ENCODE measurements around the gene TRIM26.

DNA sequence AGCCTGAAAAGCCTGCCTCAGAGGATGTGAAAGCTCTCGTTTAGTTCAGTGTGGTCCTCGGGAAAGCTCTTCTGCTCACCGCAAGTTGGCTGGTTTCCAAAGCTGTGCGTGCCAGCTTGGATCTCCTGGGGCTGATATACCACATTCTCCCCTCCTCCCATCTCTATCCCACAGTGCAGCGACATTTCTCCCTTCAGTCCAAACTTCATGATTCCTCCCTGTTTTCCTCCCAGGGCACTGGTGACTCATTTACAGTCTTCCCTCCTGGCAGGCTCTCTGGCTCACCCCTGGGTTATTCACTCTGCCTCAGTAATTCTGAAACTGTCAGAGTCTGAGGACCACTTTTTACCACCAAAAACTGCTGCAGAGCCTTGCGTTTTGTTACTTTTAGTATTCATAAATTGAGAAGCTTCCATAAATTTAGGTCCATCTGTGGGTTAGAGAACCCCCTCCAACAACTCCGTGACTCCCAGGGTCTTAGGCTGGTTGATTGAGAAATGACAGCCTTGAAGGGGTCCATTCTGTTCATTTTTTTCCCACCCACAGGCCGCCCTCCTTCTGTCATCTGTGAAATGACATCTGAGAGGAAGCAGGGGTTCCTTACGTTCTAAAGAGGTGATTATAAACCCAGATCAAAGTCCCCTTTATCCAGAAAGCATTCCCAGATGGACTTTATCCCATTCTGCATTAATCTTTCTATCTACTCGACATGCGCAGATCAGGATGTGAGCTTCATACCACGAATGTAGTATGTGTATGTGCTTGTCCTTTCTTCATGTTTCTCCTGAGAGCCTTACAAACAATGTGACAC is 58.3 kb downstream of the TRIM26 start:
- no peak for TF ChIP-seq POLR2A (IDR thresholded peaks at IDR 0.05; ENCODE audit: extremely low read depth, insufficient read length)
- TF ChIP-seq, protein P1, sequence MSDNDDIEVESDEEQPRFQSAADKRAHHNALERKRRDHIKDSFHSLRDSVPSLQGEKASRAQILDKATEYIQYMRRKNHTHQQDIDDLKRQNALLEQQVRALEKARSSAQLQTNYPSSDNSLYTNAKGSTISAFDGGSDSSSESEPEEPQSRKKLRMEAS (IDR thresholded peaks at IDR 0.05; ENCODE audit: low read depth, low read length) = no peak
- TF ChIP-seq, protein P2, sequence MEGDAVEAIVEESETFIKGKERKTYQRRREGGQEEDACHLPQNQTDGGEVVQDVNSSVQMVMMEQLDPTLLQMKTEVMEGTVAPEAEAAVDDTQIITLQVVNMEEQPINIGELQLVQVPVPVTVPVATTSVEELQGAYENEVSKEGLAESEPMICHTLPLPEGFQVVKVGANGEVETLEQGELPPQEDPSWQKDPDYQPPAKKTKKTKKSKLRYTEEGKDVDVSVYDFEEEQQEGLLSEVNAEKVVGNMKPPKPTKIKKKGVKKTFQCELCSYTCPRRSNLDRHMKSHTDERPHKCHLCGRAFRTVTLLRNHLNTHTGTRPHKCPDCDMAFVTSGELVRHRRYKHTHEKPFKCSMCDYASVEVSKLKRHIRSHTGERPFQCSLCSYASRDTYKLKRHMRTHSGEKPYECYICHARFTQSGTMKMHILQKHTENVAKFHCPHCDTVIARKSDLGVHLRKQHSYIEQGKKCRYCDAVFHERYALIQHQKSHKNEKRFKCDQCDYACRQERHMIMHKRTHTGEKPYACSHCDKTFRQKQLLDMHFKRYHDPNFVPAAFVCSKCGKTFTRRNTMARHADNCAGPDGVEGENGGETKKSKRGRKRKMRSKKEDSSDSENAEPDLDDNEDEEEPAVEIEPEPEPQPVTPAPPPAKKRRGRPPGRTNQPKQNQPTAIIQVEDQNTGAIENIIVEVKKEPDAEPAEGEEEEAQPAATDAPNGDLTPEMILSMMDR (IDR thresholded peaks at IDR 0.05; ENCODE audit: low read depth, low read length) = no peak
